K562 (cell line): Measurements from ENCODE around the gene DUSP19. TPM values are rescaled to one million over a fixed set of nuclear protein-coding genes. Genes with fewer than 3 reads are reported as not detected.

ENCODE experiments used
- ATF3 ChIP-seq, 2 experiments: fragments of 450-650 bp in 1 of 2; sonication (generic) in 1 of 2; formaldehyde crosslinking in 1 of 2; IDR thresholded peaks in 1 of 2; conservative IDR thresholded peaks in 1 of 2; 2 replicates each; pipeline versions ENCODE4 v1.6.1 to v1.8.1; 2016 to 2023; ENCODE audit warnings: mild to moderate bottlenecking in 2 of 2, moderate library complexity in 2 of 2, inconsistent platforms in 1 of 2, missing genetic modification reagents in 1 of 2
- FOXJ2 ChIP-seq: fragments of 200-800 bp; sonication (Bioruptor generic); IDR thresholded peaks from 2 replicates; pipeline ENCODE4 v1.6.1; 2016; ENCODE audit warnings: missing genetic modification characterization, missing compliant biosample characterization
- MEF2A ChIP-seq: IDR thresholded peaks from 2 replicates; pipeline ENCODE4 v1.6.1; 2011; ENCODE audit warnings: low read depth, mild to moderate bottlenecking, low read length, moderate library complexity; ENCODE audit not compliant: control insufficient read depth
- PML ChIP-seq: IDR thresholded peaks from 2 replicates; pipeline ENCODE4 v1.6.1; 2012; ENCODE audit warnings: low read length, inconsistent platforms
- RB1 ChIP-seq: fragments of 450-650 bp; IDR thresholded peaks from 2 replicates; pipeline ENCODE4 v1.6.1; 2017; ENCODE audit warnings: low read depth, mild to moderate bottlenecking
- ZBTB8A ChIP-seq: fragments of 450-650 bp; IDR thresholded peaks from 2 replicates; pipeline ENCODE4 v1.6.1; 2018; ENCODE audit warnings: mild to moderate bottlenecking, moderate library complexity; ENCODE audit not compliant: partially characterized antibody
- ZFP91 ChIP-seq: sonication (generic); formaldehyde crosslinking; IDR thresholded peaks from 2 replicates; pipeline ENCODE4 v1.8.0; 2022; ENCODE audit warnings: mild to moderate bottlenecking, missing genetic modification reagents
- ZNF224 ChIP-seq: sonication (generic); formaldehyde crosslinking; IDR thresholded peaks from 2 replicates; pipeline ENCODE4 v1.8.0; 2022; ENCODE audit warnings: mild to moderate bottlenecking, missing genetic modification reagents
- ZNF395 ChIP-seq: fragments of 200-800 bp; sonication (Bioruptor generic); IDR thresholded peaks from 2 replicates; pipeline ENCODE4 v1.6.1; 2017; ENCODE audit warnings: missing genetic modification characterization, missing compliant biosample characterization
- polyA plus RNA-seq, 8 experiments: library from polyadenylated mRNA; depleted of rRNA in 4 of 8; stranded (reverse) in 5 of 8; unstranded in 3 of 8; fragments of >200 nt; fragmentation: Nextera tagmentation in 2 of 8; fragmentation: Illumina TruSeq in 1 of 8; extraction: Ambion mirVana in 2 of 8; extraction: Trizol in 1 of 8; gene quantifications; 2 replicates each; pipeline versions ENCODE4 v1.2.1 to v1.2.3, GENCODE V29; 2011 to 2014; ENCODE audit warnings: inconsistent platforms in 1 of 8, missing spikeins in 1 of 8
- total RNA-seq, 7 experiments: library from RNA; depleted of rRNA in 6 of 7; stranded (reverse); fragments of >200 nt in 6 of 7; fragmentation: Illumina TruSeq in 2 of 7; extraction: Trizol in 2 of 7; gene quantifications; 2 replicates each; pipeline versions ENCODE4 v1.2.1 to v1.2.3, GENCODE V29; 2011 to 2021; ENCODE audit warnings: low replicate concordance in 1 of 7

Gene DUSP19
- total and polyA plus RNA-seq, 9 of the 15 experiments (the other 6 are each of a cell fraction or from before 2014, with no cell fraction given) = 1.6 to 6.3 (median 3.1) TPM

GRCh38 chr2:183063083-183063482, 15.5 kb upstream of the DUSP19 start (continued):
- TF ChIP-seq ZNF395 (CRISPR knock-in tag) (no peak), RB1 (no peak), FOXJ2 (tag) (peak; percentile 68; the same call in 1 of the 2 replicates), ATF3 (IDR thresholded peaks at IDR 0.05) (peak; percentile 55), ATF3 (CRISPR knock-in tag; conservative IDR thresholded peaks at IDR 0.05) (no peak), MEF2A (peak; percentile 91), ZFP91 (CRISPR knock-in tag) (no peak), PML (no peak), ZBTB8A (no peak), ZNF224 (CRISPR knock-in tag) (no peak)
